GM19328 (cell line): ENCODE results near the gene LHFPL3.
"Not testable (repeated sequence)": the region's sequence is repeated elsewhere in the genome, so short reads cannot be mapped to it uniquely, and the experiment has no call there.

Source experiments
- ATAC-seq: cut with Tn5 transposase; IDR thresholded peaks from one replicate; pipeline ENCODE4 v1.9.1; 2021; ENCODE audit warnings: mild to moderate bottlenecking, moderate library complexity; ENCODE audit not compliant: unreplicated experiment

LHFPL3 gene

DNA sequence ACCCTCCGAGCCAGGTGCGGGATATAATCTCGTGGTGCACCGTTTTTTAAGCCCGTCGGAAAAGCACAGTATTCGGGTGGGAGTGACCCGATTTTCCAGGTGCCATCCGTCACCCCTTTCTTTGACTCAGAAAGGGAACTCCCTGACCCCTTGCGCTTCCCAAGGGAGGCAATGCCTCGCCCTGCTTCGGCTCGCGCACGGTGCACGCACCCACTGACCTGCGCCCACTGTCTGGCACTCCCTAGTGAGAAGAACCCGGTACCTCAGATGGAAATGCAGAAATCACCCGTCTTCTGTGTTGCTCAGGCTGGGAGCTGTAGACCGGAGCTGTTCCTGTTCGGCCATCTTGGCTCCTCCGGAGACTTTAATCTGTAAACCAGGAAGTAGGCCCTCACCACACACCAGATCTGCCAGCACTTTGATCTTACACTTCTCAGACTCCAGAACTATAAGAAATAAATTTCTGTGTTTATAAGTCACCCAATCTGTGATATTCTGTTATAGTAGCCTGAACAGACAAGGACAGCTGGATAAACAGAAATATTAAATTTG is 235.0 kb downstream of the LHFPL3 start:
- not testable (repeated sequence) for ATAC-seq

DNA sequence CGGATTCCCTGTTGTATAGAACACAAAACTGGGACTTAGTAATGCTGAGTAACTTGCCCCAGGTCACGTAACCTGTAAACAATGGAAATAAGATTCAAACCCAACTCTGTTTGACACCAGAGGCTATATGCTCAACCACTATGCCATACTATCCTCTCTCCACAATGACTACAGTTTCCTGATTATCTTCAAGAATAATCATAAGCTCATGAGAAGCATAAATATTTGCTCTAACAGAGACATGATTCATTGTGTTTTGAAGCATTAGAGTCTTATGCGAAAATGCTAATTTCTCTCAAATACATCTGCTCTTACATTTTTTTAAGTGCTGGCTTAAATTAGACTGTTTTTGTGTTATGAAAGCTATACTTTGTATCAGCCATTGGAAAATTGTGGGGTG is 241.3 kb downstream of the LHFPL3 start:
- no peak for ATAC-seq

DNA sequence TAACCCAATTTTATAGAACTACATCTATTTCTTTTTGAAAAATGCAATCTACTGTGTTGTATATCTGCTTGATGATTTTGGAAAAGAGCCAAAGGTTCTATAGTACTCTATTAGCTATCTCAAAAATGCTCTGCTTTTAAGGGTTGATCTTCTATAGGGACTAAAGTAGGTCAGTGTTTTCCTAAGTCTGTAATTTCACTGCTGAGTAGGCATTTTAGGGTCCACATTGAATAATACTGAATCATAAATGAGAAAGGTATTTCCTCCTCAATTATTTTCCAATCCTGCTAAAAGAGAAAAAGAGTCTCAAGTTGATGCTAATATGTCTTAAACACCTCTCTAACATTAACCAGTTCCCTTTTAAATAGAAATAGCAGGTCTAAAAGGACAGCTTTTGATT is 244.2 kb downstream of the LHFPL3 start:
- no peak for ATAC-seq

DNA sequence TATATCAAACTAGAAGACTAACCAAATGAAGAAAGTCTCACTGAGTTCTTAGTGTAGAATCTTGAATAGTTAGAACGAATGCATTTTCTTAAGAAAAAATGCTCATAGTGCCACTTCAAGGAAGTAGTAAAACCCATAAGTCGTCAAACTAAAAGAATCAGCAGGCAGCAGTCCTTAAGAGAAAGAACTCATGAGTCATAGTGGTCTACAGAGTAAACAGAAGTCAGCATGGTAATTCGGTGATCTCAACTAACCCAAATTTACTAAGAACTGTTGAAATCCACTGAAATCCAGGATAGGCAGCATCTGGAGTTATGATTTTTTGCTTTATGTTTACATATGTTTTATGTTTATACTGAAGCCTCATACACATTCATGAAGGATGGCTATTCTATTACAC is 256.2 kb downstream of the LHFPL3 start:
- no peak for ATAC-seq

DNA sequence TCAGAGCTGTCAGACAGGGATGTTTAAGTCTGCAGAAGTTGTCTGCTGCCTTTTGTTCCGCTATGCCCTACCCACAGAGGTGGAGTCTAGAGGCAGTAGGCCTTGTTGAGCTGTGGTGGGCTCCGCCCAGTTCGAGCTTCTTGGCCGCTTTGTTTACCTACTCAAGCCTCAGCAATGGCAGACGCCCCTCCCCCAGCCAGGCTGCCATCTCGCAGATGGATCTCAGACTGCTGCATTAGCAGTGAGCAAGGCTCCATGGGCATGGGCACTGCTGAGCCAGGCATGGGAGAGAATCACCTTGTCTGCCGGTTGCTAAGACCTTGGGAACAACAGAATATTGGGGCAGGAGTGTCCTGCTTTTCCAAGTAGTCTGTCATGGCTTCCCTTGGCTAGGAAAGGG is 267.2 kb downstream of the LHFPL3 start:
- ATAC-seq, result not testable (repeated sequence)

DNA sequence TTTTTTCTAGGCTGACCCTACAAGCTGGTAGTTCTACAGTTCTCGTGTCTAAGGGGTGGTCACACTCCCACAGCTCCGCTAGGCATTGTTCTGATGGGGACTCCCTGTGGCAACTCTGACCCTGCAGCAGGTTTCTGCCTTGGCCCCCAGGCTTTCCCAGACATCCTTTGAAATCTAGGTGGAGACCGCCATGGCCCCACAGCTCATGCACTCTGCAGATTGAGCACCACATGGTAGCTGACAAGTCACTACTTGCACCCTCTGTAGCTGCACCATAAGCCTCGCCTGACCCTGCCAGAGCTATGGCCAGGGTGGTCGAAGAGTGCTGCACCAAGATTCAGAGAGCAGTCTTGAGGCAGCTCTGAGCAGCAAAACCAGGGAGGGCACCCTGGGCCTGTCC is 275.6 kb downstream of the LHFPL3 start:
- ATAC-seq, result no peak

DNA sequence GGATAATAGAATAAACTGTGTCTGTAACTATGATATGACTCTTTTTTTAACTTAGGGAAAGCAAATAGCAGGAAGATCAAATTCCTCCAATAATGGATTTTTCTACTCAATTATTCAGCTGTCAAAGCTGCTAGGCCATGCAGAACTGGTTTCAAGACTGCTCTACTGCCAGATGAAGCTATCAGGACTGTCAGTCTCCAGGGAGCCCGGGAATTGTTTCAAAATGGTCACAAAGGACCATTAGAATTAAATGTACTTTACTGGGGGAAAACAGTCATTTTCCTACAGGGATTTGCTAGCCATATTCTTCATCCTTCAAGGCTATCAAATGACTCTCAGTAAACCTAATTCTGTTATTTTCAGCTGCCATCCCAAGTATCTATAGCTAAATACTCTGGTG is 276.3 kb downstream of the LHFPL3 start:
- ATAC-seq, result no peak

DNA sequence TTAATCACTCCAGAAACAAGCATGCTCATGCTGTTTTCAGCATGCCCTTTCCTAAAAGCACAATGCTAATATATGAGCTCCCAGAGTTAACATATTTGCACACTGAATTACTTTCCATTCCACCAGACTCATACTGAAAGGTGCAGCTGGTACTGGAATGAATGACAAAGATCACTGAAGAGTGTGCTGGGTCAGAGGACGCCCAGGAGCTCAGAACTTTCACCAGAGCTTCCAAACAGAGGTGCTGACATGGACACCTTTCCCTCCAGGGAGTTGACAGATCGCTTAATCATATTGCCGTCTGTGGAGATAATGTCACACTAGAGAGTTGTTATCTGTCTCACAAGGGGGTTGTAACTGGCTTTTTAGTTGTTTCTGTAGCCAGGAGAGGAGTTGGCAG is 292.9 kb downstream of the LHFPL3 start:
- no peak for ATAC-seq

DNA sequence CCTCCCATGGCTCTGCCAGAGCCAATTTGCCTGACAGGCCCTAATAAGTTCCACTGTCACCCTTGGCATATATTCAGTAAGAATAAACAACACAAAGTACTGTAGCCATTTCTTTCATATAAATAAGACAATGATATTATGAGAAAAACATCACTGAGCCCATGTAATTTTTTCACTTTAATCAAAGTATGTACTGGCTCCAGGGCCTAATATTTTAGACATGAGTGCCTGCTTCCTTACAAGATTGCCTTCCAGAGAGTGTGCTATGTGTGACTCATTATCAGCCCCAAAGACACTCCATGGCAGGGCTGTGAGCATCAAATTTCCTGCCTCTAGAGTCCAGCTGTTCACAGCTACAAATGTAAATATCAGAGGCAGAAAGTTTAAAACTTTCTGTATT is 297.6 kb downstream of the LHFPL3 start:
- no peak for ATAC-seq

DNA sequence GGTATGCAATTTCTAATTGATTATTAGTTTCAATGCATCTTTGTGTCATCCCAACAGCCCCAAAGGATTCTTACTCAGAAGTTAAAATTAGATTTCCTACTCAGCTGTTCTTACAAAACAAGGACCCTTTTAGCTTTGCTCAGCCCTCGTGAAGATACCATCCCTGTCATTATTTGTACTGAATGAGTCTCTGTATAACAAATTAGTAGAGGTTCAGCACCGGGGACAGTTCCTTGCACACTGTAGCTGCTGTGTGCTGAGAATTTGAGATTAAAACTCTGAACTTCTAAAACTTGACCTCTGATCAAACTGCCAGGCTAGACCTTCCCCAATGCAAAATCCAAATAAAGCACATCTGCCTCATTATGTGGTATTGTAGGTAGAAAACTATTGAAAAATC is 299.1 kb downstream of the LHFPL3 start:
- ATAC-seq, result no peak

DNA sequence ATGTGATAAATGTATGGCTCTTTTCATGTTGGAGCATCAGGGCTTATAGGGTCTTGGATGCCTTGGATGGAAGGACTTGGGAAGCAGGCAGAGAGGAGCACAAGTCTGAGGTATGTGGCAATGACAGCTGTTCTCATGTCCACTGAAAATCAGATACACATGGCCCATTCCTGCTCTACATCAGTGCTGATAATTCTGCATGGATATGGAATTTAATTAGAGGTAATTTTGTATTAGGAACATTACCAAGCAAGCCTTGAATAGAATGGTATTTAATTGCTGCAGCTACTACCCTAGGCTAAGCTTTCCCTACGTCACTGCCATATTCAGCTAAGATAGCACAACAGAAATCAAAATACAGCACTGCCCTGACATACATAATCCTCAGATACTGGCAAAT is 299.6 kb downstream of the LHFPL3 start:
- no peak for ATAC-seq

DNA sequence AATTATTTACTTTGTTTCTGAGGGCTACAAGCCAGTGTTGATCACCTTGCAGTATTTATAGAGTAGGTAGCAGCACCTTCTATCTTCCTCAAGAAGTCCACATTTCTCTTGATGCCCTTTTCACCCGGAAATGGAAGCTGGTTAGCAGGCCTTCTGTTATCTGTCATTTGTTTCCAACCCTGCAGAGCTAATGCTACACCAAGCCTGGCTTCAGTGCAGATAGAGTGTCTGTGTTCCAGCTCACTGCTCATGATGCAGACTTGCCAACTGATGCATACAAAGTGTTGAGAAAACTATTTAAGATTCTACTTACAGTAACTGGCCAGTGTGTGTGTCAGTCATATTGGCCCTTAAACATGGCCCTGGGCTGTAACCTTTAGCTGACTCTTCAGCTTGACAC is 301.0 kb downstream of the LHFPL3 start:
- no peak for ATAC-seq

DNA sequence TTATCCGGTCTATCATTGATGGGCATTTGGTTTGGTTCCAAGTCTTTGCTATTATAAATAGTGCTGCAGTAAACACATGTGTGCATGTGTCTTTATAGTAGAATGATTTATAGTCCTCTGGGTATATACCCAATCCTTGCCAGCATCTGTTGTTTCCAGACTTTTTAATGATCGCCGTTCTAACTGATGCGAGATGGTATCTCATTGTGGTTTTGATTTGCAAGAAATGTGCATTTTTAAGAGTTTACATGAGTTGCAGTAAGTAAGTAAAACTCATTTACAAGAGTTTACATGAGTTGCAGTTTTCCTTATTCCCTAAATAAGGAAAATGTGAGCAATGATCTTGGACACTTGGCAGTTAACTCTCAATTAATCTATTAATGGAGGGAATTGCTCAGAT is 312.1 kb downstream of the LHFPL3 start:
- ATAC-seq, result no peak

DNA sequence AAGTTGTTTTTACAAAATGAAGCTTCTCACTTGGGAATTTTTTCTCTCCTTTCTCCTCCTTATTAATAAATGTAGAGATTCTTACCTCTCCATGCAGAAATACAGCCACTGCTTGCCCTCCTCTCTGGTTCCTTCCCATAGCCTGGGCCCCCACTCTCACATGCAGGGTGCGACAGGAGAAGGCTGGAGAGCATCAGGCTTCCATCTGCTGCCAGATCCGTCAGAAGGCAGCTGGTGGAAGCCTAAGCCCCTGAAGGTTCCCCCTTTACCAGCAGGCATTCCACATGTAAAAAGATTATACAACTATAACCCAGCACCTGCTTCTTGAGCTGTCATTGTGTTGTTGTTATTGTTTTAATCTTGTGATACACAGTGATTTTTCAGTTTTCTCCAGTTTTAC is 314.2 kb downstream of the LHFPL3 start:
- no peak for ATAC-seq

DNA sequence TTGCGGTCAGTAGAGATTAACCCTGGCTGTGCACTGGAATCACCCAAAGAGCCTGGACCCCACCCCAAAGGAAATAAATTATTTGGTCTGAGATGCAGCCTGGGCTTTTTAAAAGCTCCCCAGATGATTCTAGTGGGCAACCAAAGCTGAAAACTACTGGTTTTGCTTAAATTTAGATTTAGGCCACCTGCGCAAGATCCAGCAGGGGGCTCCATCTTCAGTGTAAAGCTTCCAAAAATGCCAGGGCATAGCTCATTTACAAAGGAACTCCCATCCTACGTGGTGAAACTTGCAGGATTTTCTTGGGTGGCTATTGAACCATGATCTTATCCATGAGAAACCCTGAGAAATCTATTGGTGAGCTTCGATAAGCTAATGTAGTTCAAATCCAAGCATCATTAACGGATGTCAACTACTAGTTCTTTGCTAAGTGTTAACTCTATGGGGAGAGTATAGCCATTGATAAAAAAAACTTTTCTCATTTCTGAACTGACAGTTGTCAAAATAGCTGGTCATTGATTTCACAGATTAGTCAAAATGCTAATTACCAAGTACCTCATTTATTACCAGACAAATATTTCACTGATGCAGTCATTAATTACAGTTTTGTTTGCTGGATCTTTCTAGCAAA is 315.3 kb downstream of the LHFPL3 start:
- no peak for ATAC-seq

DNA sequence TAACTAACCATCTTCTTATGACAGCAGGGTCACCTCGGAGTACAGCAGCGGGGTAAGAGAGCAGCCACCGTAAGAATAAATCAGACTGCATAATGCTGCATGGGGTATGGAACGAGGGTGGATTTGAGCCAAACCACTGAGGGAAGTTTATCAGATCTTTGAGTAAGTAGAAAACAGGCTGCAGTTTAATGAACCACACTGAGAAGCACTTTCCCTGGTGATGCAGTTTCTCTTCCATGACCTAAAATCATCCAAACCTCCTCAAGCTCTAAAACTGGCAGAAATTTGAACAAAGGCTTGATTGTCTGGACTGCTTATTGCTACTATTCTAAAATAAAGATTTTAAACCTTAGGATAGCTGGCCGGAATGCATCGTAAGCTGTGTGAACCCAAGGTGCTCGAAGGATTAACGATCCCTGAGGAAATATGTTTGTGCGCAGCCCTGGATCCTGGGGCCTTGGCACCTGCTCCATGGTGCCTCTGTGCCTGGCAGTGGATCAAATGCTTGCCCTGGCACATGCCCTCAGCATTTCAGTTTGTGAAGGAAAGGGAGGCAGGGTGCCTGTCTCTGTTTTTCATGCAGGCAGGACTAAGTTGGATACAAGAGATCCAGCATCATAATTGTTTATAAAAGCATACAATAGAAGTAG is 322.7 kb downstream of the LHFPL3 start:
- no peak for ATAC-seq

DNA sequence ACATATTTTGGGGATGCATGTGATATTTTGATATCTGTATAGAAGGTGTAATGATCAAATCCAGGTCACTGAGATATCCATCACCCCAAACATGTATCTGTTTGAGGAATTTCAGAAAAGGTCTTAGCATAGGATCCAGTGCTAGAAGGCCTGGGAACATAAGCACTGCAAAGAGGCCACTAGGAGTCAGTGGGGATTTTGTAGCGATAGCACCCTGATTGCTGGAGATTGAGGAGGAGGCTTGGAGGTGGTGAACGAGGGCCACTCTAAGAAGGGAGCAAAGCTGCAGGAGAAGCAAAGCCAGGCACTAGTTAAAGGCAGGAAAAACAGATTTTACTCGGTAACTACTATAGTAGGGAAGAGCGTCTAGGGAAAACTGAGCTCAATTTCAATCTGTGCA is 324.0 kb downstream of the LHFPL3 start:
- ATAC-seq, result no peak

DNA sequence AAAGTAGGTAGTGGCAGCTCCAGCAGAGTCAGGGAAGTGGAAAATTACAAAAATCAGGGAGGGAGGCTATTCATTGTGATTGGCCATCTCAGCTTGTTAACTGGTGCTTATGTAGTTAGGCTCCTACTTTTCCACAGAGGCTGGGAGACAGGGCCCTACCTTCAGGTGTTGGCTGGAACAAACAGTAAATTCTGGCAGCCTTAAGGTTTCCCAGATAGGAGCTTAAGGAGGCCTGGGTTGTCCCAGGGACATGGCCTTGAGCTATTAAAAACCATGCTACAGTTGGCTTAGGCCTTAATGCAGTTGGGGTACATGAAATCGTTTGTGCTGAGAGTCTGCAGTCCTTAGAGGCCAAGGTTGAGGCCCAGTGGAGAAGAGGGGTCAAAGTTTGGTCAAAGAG is 324.5 kb downstream of the LHFPL3 start:
- no peak for ATAC-seq

DNA sequence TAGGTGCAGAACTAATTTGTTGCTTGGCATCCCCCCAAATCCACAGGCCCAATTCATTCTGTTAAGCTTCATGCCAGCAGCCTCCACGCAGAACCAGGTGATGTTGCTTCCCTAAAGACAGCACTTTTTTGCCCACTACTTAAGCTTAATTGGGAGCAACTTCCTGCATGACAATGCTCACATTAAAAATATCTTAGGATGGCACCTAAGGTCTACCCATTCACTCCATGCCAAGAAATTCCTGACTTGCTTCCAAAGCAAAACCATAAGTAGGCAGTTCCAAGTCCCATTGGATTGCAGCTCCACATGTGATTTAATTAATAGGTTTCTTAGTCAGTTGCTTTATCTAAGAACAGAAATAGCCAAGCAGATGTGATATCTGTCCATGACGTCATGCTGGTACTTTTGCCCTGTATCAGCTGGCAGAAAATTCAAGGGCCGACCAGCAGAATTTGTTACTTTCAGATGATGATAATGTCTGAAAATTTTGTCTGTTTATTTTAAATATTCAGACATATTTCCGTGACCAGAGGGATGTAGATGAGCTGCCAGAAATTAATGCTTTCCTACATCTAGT is 325.5 kb downstream of the LHFPL3 start:
- no peak for ATAC-seq

DNA sequence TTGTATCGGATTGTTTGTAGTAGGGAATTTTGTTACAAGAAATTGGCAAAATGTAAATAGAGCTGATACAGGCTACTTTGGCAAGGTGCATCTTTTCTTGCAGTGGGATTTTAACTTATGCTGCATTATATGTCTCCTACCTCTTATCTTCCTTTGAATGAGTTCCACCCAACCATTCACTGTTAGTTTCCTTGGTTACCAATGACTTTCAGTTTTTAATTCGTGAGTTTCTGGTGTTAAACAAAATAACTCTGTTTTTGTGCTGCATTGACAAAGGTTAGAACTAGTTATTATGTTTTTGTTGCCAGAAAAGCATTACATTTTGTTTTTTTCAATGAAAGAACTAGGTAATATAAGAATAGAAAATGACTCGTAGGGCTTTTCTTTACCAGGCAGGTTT is 327.2 kb downstream of the LHFPL3 start:
- ATAC-seq, result no peak

DNA sequence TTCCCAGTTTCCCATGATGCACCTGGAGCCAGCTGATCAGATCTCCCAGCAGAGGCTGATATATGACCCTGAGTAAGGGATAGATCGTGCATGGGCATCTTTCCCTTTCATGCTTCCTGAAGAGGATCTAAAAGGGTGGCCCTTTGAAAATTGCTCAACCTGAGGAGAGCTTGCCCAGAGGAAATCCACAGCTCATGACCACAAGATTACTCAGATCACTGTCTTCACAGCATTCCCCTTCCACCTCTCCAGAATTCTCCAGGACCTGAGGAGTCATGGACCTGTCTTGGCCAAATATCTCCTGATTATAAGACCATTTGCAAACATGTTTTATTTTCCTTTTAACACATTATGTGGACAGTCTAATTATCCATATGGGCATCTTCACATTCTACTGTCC is 328.1 kb downstream of the LHFPL3 start:
- ATAC-seq, result no peak

DNA sequence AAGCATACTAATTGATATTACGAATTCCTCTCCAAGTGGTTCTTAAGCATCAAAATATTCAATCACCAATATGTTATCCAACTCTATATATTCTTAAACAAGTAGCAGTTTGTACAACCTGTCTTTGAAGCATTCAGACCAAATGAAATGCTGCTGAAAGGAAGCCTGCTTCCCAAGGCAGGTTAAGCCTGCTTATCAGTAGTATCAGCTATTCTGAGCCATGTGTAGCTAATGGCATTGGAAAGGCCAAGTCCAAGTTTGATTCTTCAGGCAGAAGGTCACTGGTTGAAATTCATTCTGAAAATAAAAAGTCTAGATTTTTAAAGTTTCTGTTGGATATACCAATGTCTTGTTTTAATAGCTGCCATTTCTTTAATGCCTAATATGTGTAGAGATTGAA is 328.7 kb downstream of the LHFPL3 start:
- ATAC-seq, result no peak
